ENCODE results near the gene ITGA5. TPM values are rescaled to one million over a fixed set of nuclear protein-coding genes. Genes with fewer than 3 reads are reported as not detected.
A peak's percentile ranks its signal among the peaks of the same experiment; 100 is the strongest.

The ITGA5 gene
- total RNA-seq, 1 experiment from 2014 or later: 96.8 TPM

DNA sequence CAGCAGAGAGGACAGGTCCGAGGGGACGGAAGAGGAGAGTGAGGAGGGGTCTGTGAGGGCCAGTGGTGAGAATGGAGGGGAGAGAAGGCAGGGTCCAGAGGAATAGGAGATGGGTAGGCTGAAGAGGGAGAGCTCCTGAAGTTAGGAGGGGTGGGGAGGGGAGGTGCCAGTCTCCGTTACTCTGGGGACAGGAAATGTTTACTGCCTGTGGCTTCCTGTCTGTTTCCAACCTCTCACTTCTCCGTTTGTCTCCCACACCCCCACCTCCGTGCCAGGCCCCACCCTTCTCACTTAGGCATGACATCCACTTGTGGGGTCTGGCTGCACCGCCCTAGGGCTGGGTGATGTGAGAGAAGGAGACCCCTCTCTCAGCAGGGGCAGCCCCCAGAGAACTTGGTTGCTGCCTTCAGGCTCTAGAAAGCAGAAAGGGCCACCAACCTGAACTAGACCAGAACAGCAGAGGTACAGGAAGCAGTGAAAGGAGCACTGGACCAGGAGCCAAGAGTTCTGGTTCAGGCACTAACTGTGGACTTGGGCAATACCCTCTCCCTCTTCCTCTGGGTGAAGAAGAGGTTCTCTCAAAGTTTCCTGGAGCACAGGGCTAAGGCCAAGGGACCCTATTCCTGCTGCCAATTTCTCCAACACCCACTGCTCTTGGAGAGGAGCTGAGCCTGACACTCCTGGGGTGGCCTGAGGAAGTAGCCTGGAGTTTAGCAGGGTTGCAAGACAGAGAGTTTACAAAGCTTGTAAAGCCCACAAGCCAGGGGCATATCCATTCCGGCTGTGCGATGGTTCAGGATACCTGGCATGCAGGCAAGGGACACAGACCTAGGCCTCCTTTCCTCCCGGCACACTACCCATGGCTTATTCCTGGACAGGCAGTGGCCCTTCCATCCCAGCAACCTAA is 5.5 kb downstream of the ITGA5 start:
- H3K4me3 ChIP-seq (ENCODE audit: low read depth, low read length, poor library complexity, severe bottlenecking): peak overlapping the region; percentile 7
- peak; percentile 89 for DNase-seq (ENCODE audit: low spot score)
- ChIA-PET CTCF (interaction anchor here (0.6 to 1.4 kb wide), 6 partner anchors 14 to 89 kb away, joined by 3 to 8 read pairs (median 4); partner anchors contain the start of gene COPZ1), POLR2A (ENCODE audit: low non-redundant PET) (interaction anchor here (0.6 kb wide), 2 partner anchors 18 to 272 kb away, joined by 4 to 5 read pairs; no protein-coding TSS in a partner anchor)
- peak overlapping the region; percentile 77 for H3K27ac ChIP-seq (ENCODE audit: low read depth, low read length, poor library complexity, severe bottlenecking)
- H3K27me3 ChIP-seq (replicated peaks; ENCODE audit: insufficient read depth, low read depth, low read length, poor library complexity): no peaks in the 10 kb centered on the region
- intact Hi-C loops (cut with micrococcal nuclease; ENCODE audit: unreplicated experiment): no loop called here
- TF ChIP-seq, protein P1, sequence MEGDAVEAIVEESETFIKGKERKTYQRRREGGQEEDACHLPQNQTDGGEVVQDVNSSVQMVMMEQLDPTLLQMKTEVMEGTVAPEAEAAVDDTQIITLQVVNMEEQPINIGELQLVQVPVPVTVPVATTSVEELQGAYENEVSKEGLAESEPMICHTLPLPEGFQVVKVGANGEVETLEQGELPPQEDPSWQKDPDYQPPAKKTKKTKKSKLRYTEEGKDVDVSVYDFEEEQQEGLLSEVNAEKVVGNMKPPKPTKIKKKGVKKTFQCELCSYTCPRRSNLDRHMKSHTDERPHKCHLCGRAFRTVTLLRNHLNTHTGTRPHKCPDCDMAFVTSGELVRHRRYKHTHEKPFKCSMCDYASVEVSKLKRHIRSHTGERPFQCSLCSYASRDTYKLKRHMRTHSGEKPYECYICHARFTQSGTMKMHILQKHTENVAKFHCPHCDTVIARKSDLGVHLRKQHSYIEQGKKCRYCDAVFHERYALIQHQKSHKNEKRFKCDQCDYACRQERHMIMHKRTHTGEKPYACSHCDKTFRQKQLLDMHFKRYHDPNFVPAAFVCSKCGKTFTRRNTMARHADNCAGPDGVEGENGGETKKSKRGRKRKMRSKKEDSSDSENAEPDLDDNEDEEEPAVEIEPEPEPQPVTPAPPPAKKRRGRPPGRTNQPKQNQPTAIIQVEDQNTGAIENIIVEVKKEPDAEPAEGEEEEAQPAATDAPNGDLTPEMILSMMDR (conservative IDR thresholded peaks at IDR 0.05; ENCODE audit: low read depth, low read length): no peak
- TF ChIP-seq EZH2 (IDR thresholded peaks at IDR 0.05; ENCODE audit: borderline replicate concordance, low read depth, low read length, poor library complexity, severe bottlenecking): no peak
- no peaks in the 10 kb centered on the region for H3K9me3 ChIP-seq (ENCODE audit: low read depth, low read length, poor library complexity, severe bottlenecking)
- no TSS peak for BruUV-seq (replicated peaks)
- peaks cover 61% of the 10 kb centered on the region for H3K4me1 ChIP-seq (ENCODE audit: insufficient read depth, low read length, poor library complexity, severe bottlenecking)
- peaks cover 8% of the 10 kb centered on the region for H3K36me3 ChIP-seq (ENCODE audit: insufficient read depth, low read length, poor library complexity, severe bottlenecking)

DNA sequence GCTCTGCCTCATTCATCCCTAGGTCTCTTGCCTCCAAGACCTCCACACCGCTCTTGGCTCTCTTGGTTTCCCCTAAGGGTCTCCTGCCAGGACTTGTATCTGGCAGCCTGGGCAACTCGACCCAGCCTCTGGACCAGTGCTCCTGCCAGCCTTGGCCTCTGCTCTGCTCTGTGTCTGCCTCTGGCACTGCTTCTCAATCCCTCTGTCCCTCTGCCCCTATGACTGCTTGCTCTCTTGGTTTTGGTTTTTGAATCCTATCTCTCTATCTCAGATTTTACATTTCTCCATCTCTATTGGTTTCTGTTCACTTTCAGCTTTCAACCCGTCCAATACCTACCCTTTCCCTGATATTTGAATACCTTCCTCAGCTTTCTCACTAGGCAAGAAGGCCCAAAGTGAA is 6.3 kb downstream of the ITGA5 start:
- Histone ChIP-seq H3K27me3 (replicated peaks; ENCODE audit: insufficient read depth, low read depth, low read length, poor library complexity) (no peaks in the 10 kb centered on the region), H3K9me3 (ENCODE audit: low read depth, low read length, poor library complexity, severe bottlenecking) (no peaks in the 10 kb centered on the region), H3K4me1 (ENCODE audit: insufficient read depth, low read length, poor library complexity, severe bottlenecking) (peaks cover 60% of the 10 kb centered on the region), H3K27ac (ENCODE audit: low read depth, low read length, poor library complexity, severe bottlenecking) (peak overlapping the region; percentile 77), H3K4me3 (ENCODE audit: low read depth, low read length, poor library complexity, severe bottlenecking) (peak overlapping the region; percentile 7), H3K36me3 (ENCODE audit: insufficient read depth, low read length, poor library complexity, severe bottlenecking) (peaks cover 15% of the 10 kb centered on the region)
- no peak for DNase-seq (ENCODE audit: low spot score)
- intact Hi-C loops (cut with micrococcal nuclease; ENCODE audit: unreplicated experiment): no loop called here
- CTCF ChIA-PET: interaction anchor here (0.6 to 1.4 kb wide), 6 partner anchors 13 to 88 kb away, joined by 3 to 8 read pairs (median 4); partner anchors contain the start of gene COPZ1
- POLR2A ChIA-PET (ENCODE audit: low non-redundant PET): interaction anchor here (0.6 kb wide), 1 partner anchor 271 kb away, joined by 5 read pairs; no protein-coding TSS in a partner anchor
- TF ChIP-seq EZH2 (IDR thresholded peaks at IDR 0.05; ENCODE audit: borderline replicate concordance, low read depth, low read length, poor library complexity, severe bottlenecking): no peak
- TF ChIP-seq, protein P1 (conservative IDR thresholded peaks at IDR 0.05; ENCODE audit: low read depth, low read length): no peak
- no TSS peak for BruUV-seq (replicated peaks)

DNA sequence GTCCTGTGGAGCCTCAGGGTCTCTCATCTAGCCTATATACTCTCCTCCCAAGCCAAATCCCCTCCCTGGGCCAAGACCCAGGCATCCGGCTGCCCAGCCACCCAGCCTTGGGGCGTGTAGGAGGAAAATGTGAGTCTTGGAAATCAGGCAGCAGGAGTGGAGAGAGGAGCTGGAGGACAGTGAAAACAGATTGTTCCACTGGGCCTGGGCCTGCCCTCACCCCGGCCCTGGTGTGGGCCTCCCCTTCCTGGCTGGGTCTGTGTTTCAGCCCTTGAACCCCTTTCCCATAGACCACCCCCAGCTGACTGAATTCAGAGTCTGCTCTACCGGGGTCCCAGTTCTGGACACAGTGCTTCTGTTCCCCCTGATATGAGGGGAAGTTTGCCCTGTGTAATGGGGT is 6.7 kb downstream of the ITGA5 start:
- Histone ChIP-seq H3K36me3 (ENCODE audit: insufficient read depth, low read length, poor library complexity, severe bottlenecking) (peaks cover 19% of the 10 kb centered on the region), H3K4me1 (ENCODE audit: insufficient read depth, low read length, poor library complexity, severe bottlenecking) (peaks cover 56% of the 10 kb centered on the region)
- POLR2A ChIA-PET (ENCODE audit: low non-redundant PET): no interaction called here

More for the DNA sequence above, 6.7 kb downstream of the ITGA5 start:
- CTCF ChIA-PET: interaction anchor here (1.4 to 1.8 kb wide), 2 partner anchors 13 to 27 kb away, joined by 3 to 12 read pairs; no protein-coding TSS in a partner anchor
- Histone ChIP-seq H3K27me3 (replicated peaks; ENCODE audit: insufficient read depth, low read depth, low read length, poor library complexity) (no peaks in the 10 kb centered on the region), H3K27ac (ENCODE audit: low read depth, low read length, poor library complexity, severe bottlenecking) (peak overlapping the region; percentile 77), H3K4me3 (ENCODE audit: low read depth, low read length, poor library complexity, severe bottlenecking) (no peak overlapping the region), H3K9me3 (ENCODE audit: low read depth, low read length, poor library complexity, severe bottlenecking) (no peaks in the 10 kb centered on the region)
- DNase-seq (ENCODE audit: low spot score): no peak
- no TSS peak for BruUV-seq (replicated peaks)
- TF ChIP-seq, protein P1 (conservative IDR thresholded peaks at IDR 0.05; ENCODE audit: low read depth, low read length): no peak
- intact Hi-C loops (cut with micrococcal nuclease; ENCODE audit: unreplicated experiment): no loop called here

All from A673 (cell line).